DND-41 (cell line): Measurements from ENCODE around the gene GJD4.

Experiments
- ATAC-seq: fragments of 200-7000 bp; cut with Tn5 transposase; 3 replicates; pipeline ENCODE4 v1.9.1; 2021; ENCODE audit warnings: low read depth; ENCODE audit not compliant: insufficient read depth
- DNase-seq: peaks from one replicate; pipeline ENCODE4 v3.0.0-alpha.2; 2020
- H2AFZ ChIP-seq: 2 replicates; pipeline ENCODE4 v1.6.0; 2012; ENCODE audit warnings: low read depth, low read length
- H3K27ac ChIP-seq: 2 replicates; pipeline ENCODE4 v1.5.1; 2012; ENCODE audit warnings: low read length, inconsistent platforms
- H3K27me3 ChIP-seq: fragments of 200-600 bp; sonication (generic); 2 replicates; pipeline ENCODE4 v1.6.0; 2012; ENCODE audit warnings: low read length, mild to moderate bottlenecking, inconsistent platforms; ENCODE audit not compliant: insufficient read depth, poor library complexity
- H3K36me3 ChIP-seq: 2 replicates; pipeline ENCODE4 v1.5.1; 2012; ENCODE audit warnings: low read length, inconsistent platforms; ENCODE audit not compliant: insufficient read depth
- H3K4me1 ChIP-seq: 2 replicates; pipeline ENCODE4 v1.5.1; 2012; ENCODE audit warnings: mild to moderate bottlenecking, low read length; ENCODE audit not compliant: insufficient read depth
- H3K4me2 ChIP-seq: 2 replicates; pipeline ENCODE4 v1.6.0; 2012; ENCODE audit warnings: mild to moderate bottlenecking, moderate library complexity, low read length, inconsistent platforms; ENCODE audit not compliant: insufficient read depth
- H3K4me3 ChIP-seq, 2 experiments: fragments of 200-600 bp in 1 of 2; shearing (Covaris generic) in 1 of 2; 2 replicates each; pipeline ENCODE4 v1.5.1; 2012 to 2016; ENCODE audit warnings: inconsistent platforms in 2 of 2, low read length in 2 of 2, mild to moderate bottlenecking in 2 of 2, low read depth in 1 of 2, moderate library complexity in 1 of 2
- H3K79me2 ChIP-seq: 2 replicates; pipeline ENCODE4 v1.6.0; 2012; ENCODE audit warnings: low read length, inconsistent platforms; ENCODE audit not compliant: insufficient read depth
- H3K9ac ChIP-seq: 2 replicates; pipeline ENCODE4 v1.6.0; 2012; ENCODE audit warnings: low read depth, mild to moderate bottlenecking, inconsistent platforms, low read length, moderate library complexity
- H3K9me3 ChIP-seq: 2 replicates; pipeline ENCODE4 v1.5.1; 2012; ENCODE audit warnings: low read length, moderate library complexity, mild to moderate bottlenecking, inconsistent platforms; ENCODE audit not compliant: insufficient read depth, severe bottlenecking
- H4K20me1 ChIP-seq: 2 replicates; pipeline ENCODE4 v1.6.0; 2012; ENCODE audit warnings: low read length; ENCODE audit not compliant: insufficient read depth
- CTCF ChIP-seq: IDR thresholded peaks from 2 replicates; pipeline ENCODE4 v1.5.1; 2012; ENCODE audit warnings: borderline replicate concordance, low read length, moderate library complexity, mild to moderate bottlenecking; ENCODE audit not compliant: poor library complexity, severe bottlenecking; ENCODE audit errors: extremely low read depth
- EZH2 ChIP-seq: IDR thresholded peaks from 3 replicates; pipeline ENCODE4 v1.6.1; 2012; ENCODE audit warnings: borderline replicate concordance, low read depth, mild to moderate bottlenecking, moderate library complexity, low read length, inconsistent platforms; ENCODE audit not compliant: severe bottlenecking

Gene GJD4

GRCh38 chr10:35632027-35632426 lies 26.9 kb downstream of the GJD4 start:
- TF ChIP-seq CTCF (peak; percentile 18), EZH2 (no peak)
- Histone ChIP-seq H3K9me3 (no peaks in the 10 kb centered on the region), H3K9ac (no peak overlapping the region), H3K4me1 (no peaks in the 10 kb centered on the region), H3K79me2 (no peaks in the 10 kb centered on the region), H3K4me2 (no peak overlapping the region), H3K27me3 (no peaks in the 10 kb centered on the region), H3K36me3 (no peaks in the 10 kb centered on the region), H3K4me3 (no peak overlapping the region), H4K20me1 (no peaks in the 10 kb centered on the region), H2AFZ (no peak overlapping the region), H3K27ac (no peak overlapping the region)
- ATAC-seq: no peak
- no peak for DNase-seq

- Histone ChIP-seq H3K27ac (no peak overlapping the region), H3K4me3 (no peak overlapping the region), H2AFZ (no peak overlapping the region), H3K9me3 (no peaks in the 10 kb centered on the region), H3K4me2 (no peak overlapping the region), H3K36me3 (no peaks in the 10 kb centered on the region), H3K27me3 (no peaks in the 10 kb centered on the region), H3K79me2 (no peaks in the 10 kb centered on the region), H4K20me1 (no peaks in the 10 kb centered on the region), H3K9ac (no peak overlapping the region), H3K4me1 (no peaks in the 10 kb centered on the region)
- ATAC-seq: no peak
- TF ChIP-seq EZH2 (no peak), CTCF (no peak)
- no peak for DNase-seq
Observed at GRCh38 chr10:35633006-35633980, 28.2 kb downstream of the GJD4 start.

- no peaks in the 10 kb centered on the region for H3K36me3 ChIP-seq
- no peak overlapping the region for H3K4me3 ChIP-seq
- DNase-seq (peak; percentile 50), ATAC-seq (peak; percentile 86)
- no peaks in the 10 kb centered on the region for H3K4me1 ChIP-seq
- H2AFZ ChIP-seq: 0 out of 2 replicates have a peak overlapping the region, but pooled peaks have one; percentile 25
- TF ChIP-seq EZH2: no peak
- TF ChIP-seq CTCF: peak; percentile 96
- no peak overlapping the region for H3K9ac ChIP-seq
- peaks cover 5% of the 10 kb centered on the region for H3K9me3 ChIP-seq
- H3K79me2 ChIP-seq: no peaks in the 10 kb centered on the region
- H3K27ac ChIP-seq: no peak overlapping the region
- no peak overlapping the region for H3K4me2 ChIP-seq
- H4K20me1 ChIP-seq: no peaks in the 10 kb centered on the region
- H3K27me3 ChIP-seq: no peaks in the 10 kb centered on the region
Observed at GRCh38 chr10:35635576-35635975, 30.4 kb downstream of the GJD4 start.
